ENCODE data around the gene PRR32.

DNA sequence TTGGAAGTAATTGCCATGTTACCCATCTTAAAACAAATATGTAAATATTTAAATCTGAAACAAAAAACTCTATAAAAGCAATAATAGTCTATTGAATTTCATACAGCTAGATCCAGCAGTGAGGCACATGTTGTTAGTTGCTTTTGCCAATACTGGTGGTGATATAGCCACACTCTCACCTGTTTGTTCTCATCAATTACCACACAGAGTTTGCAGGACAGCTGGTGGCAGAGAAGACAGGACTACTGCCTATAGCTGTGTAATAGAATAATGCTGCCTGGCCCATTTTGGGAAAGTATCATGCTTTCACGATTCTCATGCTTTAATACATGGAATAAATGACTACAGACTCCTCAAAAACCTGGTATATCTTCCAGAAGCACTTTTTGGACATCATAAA, 3.7 kb upstream of the PRR32 start:
- TF ChIP-seq, protein P1, sequence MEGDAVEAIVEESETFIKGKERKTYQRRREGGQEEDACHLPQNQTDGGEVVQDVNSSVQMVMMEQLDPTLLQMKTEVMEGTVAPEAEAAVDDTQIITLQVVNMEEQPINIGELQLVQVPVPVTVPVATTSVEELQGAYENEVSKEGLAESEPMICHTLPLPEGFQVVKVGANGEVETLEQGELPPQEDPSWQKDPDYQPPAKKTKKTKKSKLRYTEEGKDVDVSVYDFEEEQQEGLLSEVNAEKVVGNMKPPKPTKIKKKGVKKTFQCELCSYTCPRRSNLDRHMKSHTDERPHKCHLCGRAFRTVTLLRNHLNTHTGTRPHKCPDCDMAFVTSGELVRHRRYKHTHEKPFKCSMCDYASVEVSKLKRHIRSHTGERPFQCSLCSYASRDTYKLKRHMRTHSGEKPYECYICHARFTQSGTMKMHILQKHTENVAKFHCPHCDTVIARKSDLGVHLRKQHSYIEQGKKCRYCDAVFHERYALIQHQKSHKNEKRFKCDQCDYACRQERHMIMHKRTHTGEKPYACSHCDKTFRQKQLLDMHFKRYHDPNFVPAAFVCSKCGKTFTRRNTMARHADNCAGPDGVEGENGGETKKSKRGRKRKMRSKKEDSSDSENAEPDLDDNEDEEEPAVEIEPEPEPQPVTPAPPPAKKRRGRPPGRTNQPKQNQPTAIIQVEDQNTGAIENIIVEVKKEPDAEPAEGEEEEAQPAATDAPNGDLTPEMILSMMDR (IDR thresholded peaks at IDR 0.05), result no peak
- TF ChIP-seq POLR2A (IDR thresholded peaks at IDR 0.05), result no peak

Measured in right lobe of liver (tissue), 4 donors.